ENCODE data around the gene HNRNPH2. TPM values are rescaled to one million over a fixed set of nuclear protein-coding genes. Genes with fewer than 3 reads are reported as not detected.

HNRNPH2 gene
- total and polyA plus RNA-seq, 2 experiments from 2014 or later, result 76.9 to 189 TPM

GRCh38 chrX:101430457-101431078 is 22.5 kb downstream of the HNRNPH2 start:
- H3K27ac ChIP-seq, result no peak overlapping the region
- H3K36me3 ChIP-seq, result no peaks in the 10 kb centered on the region

GRCh38 chrX:101442085-101442484 is 34.1 kb downstream of the HNRNPH2 start:
- no peaks in the 10 kb centered on the region for H3K9me3 ChIP-seq (ENCODE audit: low read depth)
- no peak overlapping the region for H3K4me3 ChIP-seq
- no peak overlapping the region for H3K27ac ChIP-seq
- H3K4me1 ChIP-seq (ENCODE audit: low read depth), result no peaks in the 10 kb centered on the region
- peak in 1 of 2 donors; percentile 59 for DNase-seq (ENCODE audit: low read depth in 1 of 2, low spot score in 1 of 2)
- no peaks in the 10 kb centered on the region for H3K27me3 ChIP-seq
- no peak for TF ChIP-seq CTCF (IDR thresholded peaks at IDR 0.05; ENCODE audit: low read depth, low read length)
- no peaks in the 10 kb centered on the region for H3K36me3 ChIP-seq

More at GRCh38 chrX:101430457-101431078, 22.5 kb downstream of the HNRNPH2 start:
- no peaks in the 10 kb centered on the region for H3K27me3 ChIP-seq
- H3K9me3 ChIP-seq (ENCODE audit: low read depth), result no peaks in the 10 kb centered on the region
- TF ChIP-seq CTCF (IDR thresholded peaks at IDR 0.05; ENCODE audit: low read depth, low read length), result no peak
- no peaks in the 10 kb centered on the region for H3K4me1 ChIP-seq (ENCODE audit: low read depth)
- DNase-seq (ENCODE audit: low read depth in 1 of 2, low spot score in 1 of 2), result no peak
- no peak overlapping the region for H3K4me3 ChIP-seq

- TF ChIP-seq CTCF (IDR thresholded peaks at IDR 0.05; ENCODE audit: low read depth, low read length), result no peak
Measured at GRCh38 chrX:101449279-101449678, 41.3 kb downstream of the HNRNPH2 start.

GRCh38 chrX:101450085-101450484 is 42.1 kb downstream of the HNRNPH2 start:
- no peaks in the 10 kb centered on the region for H3K9me3 ChIP-seq (ENCODE audit: low read depth)
- H3K4me1 ChIP-seq (ENCODE audit: low read depth), result no peaks in the 10 kb centered on the region
- H3K4me3 ChIP-seq, result no peak overlapping the region
- DNase-seq (ENCODE audit: low read depth in 1 of 2, low spot score in 1 of 2), result no peak
- no peak for TF ChIP-seq CTCF (IDR thresholded peaks at IDR 0.05; ENCODE audit: low read depth, low read length)
- H3K36me3 ChIP-seq, result no peaks in the 10 kb centered on the region
- no peaks in the 10 kb centered on the region for H3K27me3 ChIP-seq
- peak overlapping the region; percentile 60 for H3K27ac ChIP-seq

More at GRCh38 chrX:101449279-101449678, 41.3 kb downstream of the HNRNPH2 start:
- Histone ChIP-seq H3K36me3 (no peaks in the 10 kb centered on the region), H3K27ac (no peak overlapping the region), H3K4me1 (ENCODE audit: low read depth) (no peaks in the 10 kb centered on the region), H3K27me3 (no peaks in the 10 kb centered on the region), H3K9me3 (ENCODE audit: low read depth) (no peaks in the 10 kb centered on the region), H3K4me3 (no peak overlapping the region)
- no peak for DNase-seq (ENCODE audit: low read depth in 1 of 2, low spot score in 1 of 2)

GRCh38 chrX:101450961-101451360 is 42.9 kb downstream of the HNRNPH2 start:
- Histone ChIP-seq H3K36me3 (no peaks in the 10 kb centered on the region), H3K27ac (peak overlapping the region; percentile 60), H3K4me3 (no peak overlapping the region), H3K9me3 (ENCODE audit: low read depth) (no peaks in the 10 kb centered on the region), H3K4me1 (ENCODE audit: low read depth) (no peaks in the 10 kb centered on the region), H3K27me3 (no peaks in the 10 kb centered on the region)
- peak in 1 of 2 donors; percentile 1 for DNase-seq (ENCODE audit: low read depth in 1 of 2, low spot score in 1 of 2)
- no peak for TF ChIP-seq CTCF (IDR thresholded peaks at IDR 0.05; ENCODE audit: low read depth, low read length)

All from cardiac muscle cell (in vitro differentiated cells and primary cell).